ENCODE measurements around the gene LCN12.

Gene LCN12

GRCh38 chr9:136937186-136938001, 14.7 kb upstream of the LCN12 start:
- Histone ChIP-seq H2AK5ac (ENCODE audit: low read length) (no peak overlapping the region), H3K9ac (ENCODE audit: low read length) (no peak overlapping the region), H3K36me3 (ENCODE audit: control insufficient read depth, insufficient read depth, low read length) (peaks cover 12% of the 10 kb centered on the region), H4K8ac (ENCODE audit: low read depth, low read length) (no peak overlapping the region), H3K56ac (ENCODE audit: low read length) (no peak overlapping the region), H2BK15ac (replicated peaks; ENCODE audit: low read depth) (no peak overlapping the region), H3K4me3 (ENCODE audit: low read length) (no peak overlapping the region), H3K23ac (ENCODE audit: low read length) (no peak overlapping the region), H2BK5ac (ENCODE audit: low read length) (no peak overlapping the region), H3K79me2 (ENCODE audit: control insufficient read depth, insufficient read depth, low read length) (no peaks in the 10 kb centered on the region), H3K4me2 (ENCODE audit: low read length) (no peak overlapping the region), H3K4ac (ENCODE audit: low read depth, low read length) (no peak overlapping the region), H3K18ac (ENCODE audit: low read length) (no peak overlapping the region), H3K27me3 (ENCODE audit: insufficient read depth, low read length, poor library complexity) (no peaks in the 10 kb centered on the region), H2BK120ac (ENCODE audit: low read depth, low read length) (no peak overlapping the region), H4K5ac (ENCODE audit: low read length) (no peak overlapping the region), H3K79me1 (ENCODE audit: low read length) (no peaks in the 10 kb centered on the region), H3K27ac (ENCODE audit: low read depth, low read length) (no peak overlapping the region), H3K4me1 (ENCODE audit: control insufficient read depth, low read depth, low read length) (no peaks in the 10 kb centered on the region)
- no CpG with 5 or more reads among the region's 15 CpGs for whole genome bisulfite sequencing (ENCODE audit: extremely low coverage, insufficient coverage, low lambda C conversion rate)
- DNase-seq, result no peak

- no peak overlapping the region for H3K4me3 ChIP-seq (ENCODE audit: low read length)
- H2AK5ac ChIP-seq (ENCODE audit: low read length), result no peak overlapping the region
- no peaks in the 10 kb centered on the region for H3K27me3 ChIP-seq (ENCODE audit: insufficient read depth, low read length, poor library complexity)
- peaks cover 12% of the 10 kb centered on the region for H3K36me3 ChIP-seq (ENCODE audit: control insufficient read depth, insufficient read depth, low read length)
- H2BK5ac ChIP-seq (ENCODE audit: low read length), result no peak overlapping the region
- H3K4ac ChIP-seq (ENCODE audit: low read depth, low read length), result no peak overlapping the region
- no peak overlapping the region for H4K5ac ChIP-seq (ENCODE audit: low read length)
- no peak overlapping the region for H3K27ac ChIP-seq (ENCODE audit: low read depth, low read length)
- no peak overlapping the region for H3K9ac ChIP-seq (ENCODE audit: low read length)
- H3K56ac ChIP-seq (ENCODE audit: low read length), result no peak overlapping the region
- WGBS (ENCODE audit: extremely low coverage, insufficient coverage, low lambda C conversion rate), result no CpG with 5 or more reads among the region's 28 CpGs
- no peak overlapping the region for H3K4me2 ChIP-seq (ENCODE audit: low read length)
- H3K18ac ChIP-seq (ENCODE audit: low read length), result no peak overlapping the region
- H3K79me2 ChIP-seq (ENCODE audit: control insufficient read depth, insufficient read depth, low read length), result peaks cover 3% of the 10 kb centered on the region
- no peak overlapping the region for H4K8ac ChIP-seq (ENCODE audit: low read depth, low read length)
- H3K79me1 ChIP-seq (ENCODE audit: low read length), result peaks cover 2% of the 10 kb centered on the region
- H3K4me1 ChIP-seq (ENCODE audit: control insufficient read depth, low read depth, low read length), result no peaks in the 10 kb centered on the region
- no peak overlapping the region for H2BK120ac ChIP-seq (ENCODE audit: low read depth, low read length)
- no peak for DNase-seq
- H2BK15ac ChIP-seq (replicated peaks; ENCODE audit: low read depth), result no peak overlapping the region
- H3K23ac ChIP-seq (ENCODE audit: low read length), result no peak overlapping the region
These were observed 12.6 kb upstream of the LCN12 start for GRCh38 chr9:136939431-136939995.

GRCh38 chr9:136939996-136940525, 12.0 kb upstream of the LCN12 start:
- Histone ChIP-seq H3K4me2 (ENCODE audit: low read length) (no peak overlapping the region), H3K18ac (ENCODE audit: low read length) (no peak overlapping the region), H3K23ac (ENCODE audit: low read length) (no peak overlapping the region), H2BK15ac (replicated peaks; ENCODE audit: low read depth) (no peak overlapping the region), H3K27ac (ENCODE audit: low read depth, low read length) (no peak overlapping the region), H2AK5ac (ENCODE audit: low read length) (no peak overlapping the region), H2BK120ac (ENCODE audit: low read depth, low read length) (no peak overlapping the region), H3K9ac (ENCODE audit: low read length) (no peak overlapping the region), H3K27me3 (ENCODE audit: insufficient read depth, low read length, poor library complexity) (no peaks in the 10 kb centered on the region), H4K8ac (ENCODE audit: low read depth, low read length) (no peak overlapping the region), H3K4ac (ENCODE audit: low read depth, low read length) (no peak overlapping the region), H3K4me3 (ENCODE audit: low read length) (no peak overlapping the region), H3K79me1 (ENCODE audit: low read length) (peaks cover 2% of the 10 kb centered on the region), H4K5ac (ENCODE audit: low read length) (no peak overlapping the region), H3K79me2 (ENCODE audit: control insufficient read depth, insufficient read depth, low read length) (peaks cover 3% of the 10 kb centered on the region), H3K4me1 (ENCODE audit: control insufficient read depth, low read depth, low read length) (no peaks in the 10 kb centered on the region), H2BK5ac (ENCODE audit: low read length) (no peak overlapping the region), H3K56ac (ENCODE audit: low read length) (no peak overlapping the region), H3K36me3 (ENCODE audit: control insufficient read depth, insufficient read depth, low read length) (peaks cover 12% of the 10 kb centered on the region)
- no CpG with 5 or more reads among the region's 16 CpGs for WGBS (ENCODE audit: extremely low coverage, insufficient coverage, low lambda C conversion rate)
- DNase-seq, result no peak

- no peaks in the 10 kb centered on the region for H3K4me1 ChIP-seq (ENCODE audit: control insufficient read depth, low read depth, low read length)
- H3K79me1 ChIP-seq (ENCODE audit: low read length), result peaks cover 2% of the 10 kb centered on the region
- H3K4me3 ChIP-seq (ENCODE audit: low read length), result no peak overlapping the region
- no peak overlapping the region for H2AK5ac ChIP-seq (ENCODE audit: low read length)
- H3K4me2 ChIP-seq (ENCODE audit: low read length), result no peak overlapping the region
- H4K8ac ChIP-seq (ENCODE audit: low read depth, low read length), result no peak overlapping the region
- H3K18ac ChIP-seq (ENCODE audit: low read length), result no peak overlapping the region
- H3K27me3 ChIP-seq (ENCODE audit: insufficient read depth, low read length, poor library complexity), result no peaks in the 10 kb centered on the region
- H3K79me2 ChIP-seq (ENCODE audit: control insufficient read depth, insufficient read depth, low read length), result peaks cover 3% of the 10 kb centered on the region
- no peak overlapping the region for H3K56ac ChIP-seq (ENCODE audit: low read length)
- H3K36me3 ChIP-seq (ENCODE audit: control insufficient read depth, insufficient read depth, low read length), result peaks cover 12% of the 10 kb centered on the region
- WGBS (ENCODE audit: extremely low coverage, insufficient coverage, low lambda C conversion rate), result no CpG with 5 or more reads among the region's 42 CpGs
- no peak overlapping the region for H3K23ac ChIP-seq (ENCODE audit: low read length)
- no peak overlapping the region for H3K4ac ChIP-seq (ENCODE audit: low read depth, low read length)
- no peak overlapping the region for H2BK120ac ChIP-seq (ENCODE audit: low read depth, low read length)
- no peak for DNase-seq
- no peak overlapping the region for H3K9ac ChIP-seq (ENCODE audit: low read length)
- H3K27ac ChIP-seq (ENCODE audit: low read depth, low read length), result no peak overlapping the region
- no peak overlapping the region for H4K5ac ChIP-seq (ENCODE audit: low read length)
- no peak overlapping the region for H2BK5ac ChIP-seq (ENCODE audit: low read length)
- H2BK15ac ChIP-seq (replicated peaks; ENCODE audit: low read depth), result no peak overlapping the region
These were observed 11.4 kb upstream of the LCN12 start for GRCh38 chr9:136940526-136941230.

GRCh38 chr9:136941231-136942111, 10.6 kb upstream of the LCN12 start:
- Histone ChIP-seq H3K18ac (ENCODE audit: low read length) (no peak overlapping the region), H3K4me1 (ENCODE audit: control insufficient read depth, low read depth, low read length) (no peaks in the 10 kb centered on the region), H3K79me2 (ENCODE audit: control insufficient read depth, insufficient read depth, low read length) (peaks cover 3% of the 10 kb centered on the region), H3K4ac (ENCODE audit: low read depth, low read length) (no peak overlapping the region), H3K36me3 (ENCODE audit: control insufficient read depth, insufficient read depth, low read length) (peaks cover 12% of the 10 kb centered on the region), H3K4me2 (ENCODE audit: low read length) (no peak overlapping the region), H3K27ac (ENCODE audit: low read depth, low read length) (no peak overlapping the region), H4K8ac (ENCODE audit: low read depth, low read length) (no peak overlapping the region), H3K4me3 (ENCODE audit: low read length) (no peak overlapping the region), H2BK15ac (replicated peaks; ENCODE audit: low read depth) (no peak overlapping the region), H3K56ac (ENCODE audit: low read length) (no peak overlapping the region), H2BK120ac (ENCODE audit: low read depth, low read length) (no peak overlapping the region), H3K23ac (ENCODE audit: low read length) (no peak overlapping the region), H2BK5ac (ENCODE audit: low read length) (no peak overlapping the region), H4K5ac (ENCODE audit: low read length) (no peak overlapping the region), H3K79me1 (ENCODE audit: low read length) (peaks cover 2% of the 10 kb centered on the region), H3K27me3 (ENCODE audit: insufficient read depth, low read length, poor library complexity) (no peaks in the 10 kb centered on the region), H2AK5ac (ENCODE audit: low read length) (no peak overlapping the region), H3K9ac (ENCODE audit: low read length) (no peak overlapping the region)
- no CpG with 5 or more reads among the region's 55 CpGs for WGBS (ENCODE audit: extremely low coverage, insufficient coverage, low lambda C conversion rate)
- no peak for DNase-seq

Data from mesendoderm (in vitro differentiated cells).